ENCODE measurements around the gene MYO5B. TPM values are rescaled to one million over a fixed set of nuclear protein-coding genes. Genes with fewer than 3 reads are reported as not detected.

The MYO5B gene
- total and polyA plus RNA-seq, 2 donors (not counting 1 experiment from before 2014, with no cell fraction given) = 0.30 to 1.7 TPM

DNA sequence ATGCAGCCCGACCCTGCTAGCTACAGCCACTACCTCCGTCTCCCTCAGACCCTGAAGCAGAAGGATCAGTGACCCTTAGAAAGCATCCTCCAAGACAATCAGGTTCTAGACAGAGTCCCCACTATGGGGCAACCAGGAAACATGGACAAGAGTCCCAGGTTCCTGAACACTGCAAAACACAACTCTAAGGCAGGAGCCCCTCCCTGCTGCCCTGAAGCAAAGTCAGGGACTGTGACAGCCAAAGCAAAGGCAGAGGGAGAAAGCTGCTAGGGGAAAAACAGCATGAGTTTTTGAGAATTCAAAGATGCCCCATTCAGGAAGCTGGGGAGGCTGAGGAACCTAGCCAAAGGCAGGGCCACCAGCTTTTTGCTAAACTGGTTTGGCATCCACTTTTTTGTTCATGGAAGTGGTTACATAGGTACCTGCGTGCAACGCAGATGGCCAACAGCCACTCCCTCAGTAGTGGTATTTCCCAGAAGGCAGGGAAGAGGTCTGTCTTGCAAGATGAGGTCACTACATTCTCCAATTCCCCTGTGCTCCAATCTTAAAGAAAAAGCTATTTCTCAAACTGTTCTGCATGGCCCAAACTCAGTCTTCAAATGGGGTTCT lies 33.2 kb downstream of the MYO5B start:
- Histone ChIP-seq H4K20me1 (ENCODE audit: control insufficient read depth, insufficient read depth, low read length, poor library complexity, severe bottlenecking) (no peaks in the 10 kb centered on the region), H3K79me2 (ENCODE audit: control insufficient read depth, insufficient read depth, low read length) (no peaks in the 10 kb centered on the region), H3K4me2 (replicated peaks; ENCODE audit: low read depth, low read length, poor library complexity, severe bottlenecking) (no peak overlapping the region), H3K9me3 (ENCODE audit: control extremely low read depth in 1 of 3, control insufficient read depth in 2 of 3, insufficient read depth in 1 of 3, low read length in 2 of 3) (peaks cover 0 to 3% (median 0%) of the 10 kb centered on the region in 3 donors), H3K4me3 (ENCODE audit: control extremely low read depth in 1 of 5, extremely low read depth in 1 of 5, insufficient read depth in 1 of 5, low read depth in 2 of 5, low read length in 4 of 5) (no peak overlapping the region), H3K27me3 (replicated peaks in 1 of 4; ENCODE audit: control extremely low read depth in 1 of 4, control insufficient read depth in 3 of 4, insufficient read depth in 4 of 4, low read length in 3 of 4) (peaks cover 0 to 14% (median 0%) of the 10 kb centered on the region in 4 experiments), H3K9ac (ENCODE audit: low read length) (no peak overlapping the region), H3K4me1 (ENCODE audit: control insufficient read depth in 2 of 2, insufficient read depth in 2 of 2, low read length in 2 of 2) (no peaks in the 10 kb centered on the region), H3K27ac (ENCODE audit: low read length in 2 of 2) (no peak overlapping the region), H3K36me3 (replicated peaks in 1 of 2; ENCODE audit: control extremely low read depth in 1 of 2, control insufficient read depth in 1 of 2, extremely low read depth in 1 of 2, insufficient read depth in 2 of 2, low read length in 1 of 2) (no peaks in the 10 kb centered on the region), H2AFZ (ENCODE audit: insufficient read depth, low read depth, low read length, poor library complexity, severe bottlenecking) (no peak overlapping the region)
- H3K27ac Mint-ChIP-seq = no peak overlapping the region
- H3K27me3 Mint-ChIP-seq = peaks cover 54% of the 10 kb centered on the region
- POLR2A ChIA-PET = no interaction called here
- CTCF ChIA-PET = no interaction called here
- 77% methylated on average over 4 of the region's 4 CpGs for WGBS (ENCODE audit: insufficient coverage)
- intact Hi-C loops (cut with micrococcal nuclease) = no loop called here
- no peak overlapping the region for H3K4me3 Mint-ChIP-seq
- TF ChIP-seq EZH2 (IDR thresholded peaks at IDR 0.05; ENCODE audit: borderline replicate concordance, insufficient read depth, low read depth, low read length, poor library complexity, severe bottlenecking) = no peak
- TF ChIP-seq, protein P1, sequence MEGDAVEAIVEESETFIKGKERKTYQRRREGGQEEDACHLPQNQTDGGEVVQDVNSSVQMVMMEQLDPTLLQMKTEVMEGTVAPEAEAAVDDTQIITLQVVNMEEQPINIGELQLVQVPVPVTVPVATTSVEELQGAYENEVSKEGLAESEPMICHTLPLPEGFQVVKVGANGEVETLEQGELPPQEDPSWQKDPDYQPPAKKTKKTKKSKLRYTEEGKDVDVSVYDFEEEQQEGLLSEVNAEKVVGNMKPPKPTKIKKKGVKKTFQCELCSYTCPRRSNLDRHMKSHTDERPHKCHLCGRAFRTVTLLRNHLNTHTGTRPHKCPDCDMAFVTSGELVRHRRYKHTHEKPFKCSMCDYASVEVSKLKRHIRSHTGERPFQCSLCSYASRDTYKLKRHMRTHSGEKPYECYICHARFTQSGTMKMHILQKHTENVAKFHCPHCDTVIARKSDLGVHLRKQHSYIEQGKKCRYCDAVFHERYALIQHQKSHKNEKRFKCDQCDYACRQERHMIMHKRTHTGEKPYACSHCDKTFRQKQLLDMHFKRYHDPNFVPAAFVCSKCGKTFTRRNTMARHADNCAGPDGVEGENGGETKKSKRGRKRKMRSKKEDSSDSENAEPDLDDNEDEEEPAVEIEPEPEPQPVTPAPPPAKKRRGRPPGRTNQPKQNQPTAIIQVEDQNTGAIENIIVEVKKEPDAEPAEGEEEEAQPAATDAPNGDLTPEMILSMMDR (IDR thresholded peaks at IDR 0.05) = no peak
- H3K9me3 Mint-ChIP-seq (ENCODE audit: insufficient read depth) = no peaks in the 10 kb centered on the region
- H3K4me1 Mint-ChIP-seq = no peaks in the 10 kb centered on the region
- no peak for ATAC-seq (ENCODE audit: low read depth)
- no peak for DNase-seq

- H3K9ac ChIP-seq (ENCODE audit: low read length) = no peak overlapping the region
- Mint-ChIP-seq H3K4me1 (no peaks in the 10 kb centered on the region), H3K9me3 (ENCODE audit: insufficient read depth) (no peaks in the 10 kb centered on the region), H3K27ac (no peak overlapping the region), H3K27me3 (peaks cover 41% of the 10 kb centered on the region), H3K4me3 (no peak overlapping the region)
- no peak overlapping the region for H3K27ac ChIP-seq (ENCODE audit: low read length in 2 of 2)
- H3K9me3 ChIP-seq (ENCODE audit: control extremely low read depth in 1 of 3, control insufficient read depth in 2 of 3, insufficient read depth in 1 of 3, low read length in 2 of 3) = peaks cover 0 to 3% (median 0%) of the 10 kb centered on the region in 3 donors
- no peak for DNase-seq
- no peak for TF ChIP-seq EZH2 (IDR thresholded peaks at IDR 0.05; ENCODE audit: borderline replicate concordance, insufficient read depth, low read depth, low read length, poor library complexity, severe bottlenecking)
- TF ChIP-seq, protein P1 (IDR thresholded peaks at IDR 0.05) = no peak
- H4K20me1 ChIP-seq (ENCODE audit: control insufficient read depth, insufficient read depth, low read length, poor library complexity, severe bottlenecking) = no peaks in the 10 kb centered on the region
- CTCF ChIA-PET = no interaction called here
- H3K27me3 ChIP-seq (replicated peaks in 1 of 4; ENCODE audit: control extremely low read depth in 1 of 4, control insufficient read depth in 3 of 4, insufficient read depth in 4 of 4, low read length in 3 of 4) = peaks cover 0 to 8% (median 0%) of the 10 kb centered on the region in 4 experiments
- H3K4me3 ChIP-seq (ENCODE audit: control extremely low read depth in 1 of 5, extremely low read depth in 1 of 5, insufficient read depth in 1 of 5, low read depth in 2 of 5, low read length in 4 of 5) = no peak overlapping the region
- H3K36me3 ChIP-seq (replicated peaks in 1 of 2; ENCODE audit: control extremely low read depth in 1 of 2, control insufficient read depth in 1 of 2, extremely low read depth in 1 of 2, insufficient read depth in 2 of 2, low read length in 1 of 2) = no peaks in the 10 kb centered on the region
- H2AFZ ChIP-seq (ENCODE audit: insufficient read depth, low read depth, low read length, poor library complexity, severe bottlenecking) = no peak overlapping the region
- no peak overlapping the region for H3K4me2 ChIP-seq (replicated peaks; ENCODE audit: low read depth, low read length, poor library complexity, severe bottlenecking)
- no peaks in the 10 kb centered on the region for H3K4me1 ChIP-seq (ENCODE audit: control insufficient read depth in 2 of 2, insufficient read depth in 2 of 2, low read length in 2 of 2)
- intact Hi-C loops (cut with micrococcal nuclease) = no loop called here
- 92% methylated on average over 10 of the region's 10 CpGs for WGBS (ENCODE audit: insufficient coverage)
- no peaks in the 10 kb centered on the region for H3K79me2 ChIP-seq (ENCODE audit: control insufficient read depth, insufficient read depth, low read length)
- ATAC-seq (ENCODE audit: low read depth) = no peak
- POLR2A ChIA-PET = no interaction called here
These were observed 35.3 kb downstream of the MYO5B start for GRCh38 chr18:50159654-50160046.

All from B cell (primary cell).